GM12878 (cell line): Measurements from ENCODE around the gene HOMER2. TPM values are rescaled to one million over a fixed set of nuclear protein-coding genes. Genes with fewer than 3 reads are reported as not detected.

Source experiments
- ATAC-seq: fragments of 200-7000 bp; cut with Tn5 transposase; 3 replicates; pipeline ENCODE4 v1.9.1; 2020; ENCODE audit warnings: mild to moderate bottlenecking, moderate library complexity
- BruUV-seq: library from RNA; stranded (reverse); fragments of 400-500 nt; replicated peaks from 2 replicates; lab custom pipeline; 2021; lab: Mats Ljungman, UMichigan
- CTCF ChIA-PET: fragments of 300-600 bp; sonication (Branson Sonifier 250); formaldehyde crosslinking; extraction: SDS; loops from one replicate; lab custom pipeline; 2021; ENCODE audit warnings: inconsistent platforms; lab: Yijun Ruan, JAX
- POLR2A ChIA-PET: fragments of 350-600 bp; formaldehyde crosslinking; extraction: SDS; loops from one replicate; lab custom pipeline; 2021; ENCODE audit warnings: inconsistent platforms; lab: Charles Lee
- RAD21 ChIA-PET: fragments of 300-600 bp; sonication (Branson Sonifier 250); formaldehyde crosslinking; loops from one replicate; lab custom pipeline; 2023; ENCODE audit warnings: antibody characterized with exemption; ENCODE audit not compliant: unreplicated experiment; lab: Charles Lee
- SMC1A ChIA-PET: fragments of 300-600 bp; sonication (Branson Sonifier 250); formaldehyde crosslinking; loops from one replicate; lab custom pipeline; 2023; ENCODE audit not compliant: unreplicated experiment, uncharacterized antibody; lab: Charles Lee
- DNase-seq: peaks from one replicate; pipeline ENCODE4 v3.0.0-alpha.2; 2011; ENCODE audit warnings: low read depth, low spot score
- FAIRE-seq: peaks from 3 replicates; lab custom pipeline; 2011; peaks lifted over from hg19 to GRCh38; lab: Jason Lieb, UNC
- H2AFZ ChIP-seq: 2 replicates; pipeline ENCODE4 v1.6.0; 2011; ENCODE audit warnings: low read depth, low read length, control low read depth; ENCODE audit not compliant: control insufficient read depth
- H3K27ac ChIP-seq: 2 replicates; pipeline ENCODE4 v1.5.1; 2011; ENCODE audit warnings: control low read depth; ENCODE audit not compliant: control insufficient read depth, insufficient read depth
- H3K27me3 ChIP-seq, 2 experiments: replicated peaks in 1 of 2; 2 replicates each; pipeline versions ENCODE4 v1.6.0 to v1.6.1; 2011; ENCODE audit warnings: low read length in 1 of 2; ENCODE audit not compliant: control insufficient read depth in 2 of 2, insufficient read depth in 2 of 2
- H3K36me3 ChIP-seq, 2 experiments: 2 replicates each; pipeline ENCODE4 v1.5.1; 2011; ENCODE audit warnings: low read length in 1 of 2; ENCODE audit not compliant: control insufficient read depth in 2 of 2, insufficient read depth in 2 of 2
- H3K4me1 ChIP-seq: 2 replicates; pipeline ENCODE4 v1.6.1; 2011; ENCODE audit warnings: mild to moderate bottlenecking, low read length, moderate library complexity, mixed read lengths; ENCODE audit not compliant: control insufficient read depth, insufficient read depth
- H3K4me2 ChIP-seq: 2 replicates; pipeline ENCODE4 v1.6.0; 2011; ENCODE audit warnings: control low read depth; ENCODE audit not compliant: control insufficient read depth, insufficient read depth
- H3K4me3 ChIP-seq: fragments of 200-600 bp; sonication (generic); 2 replicates; pipeline ENCODE4 v1.5.1; 2016
- H3K79me2 ChIP-seq: 2 replicates; pipeline ENCODE4 v1.6.0; 2011; ENCODE audit warnings: low read length; ENCODE audit not compliant: control insufficient read depth, insufficient read depth
- H3K9ac ChIP-seq: 2 replicates; pipeline ENCODE4 v1.8.0; 2011; ENCODE audit warnings: low read length, control low read depth, mixed read lengths; ENCODE audit not compliant: control insufficient read depth, insufficient read depth
- H3K9me3 ChIP-seq: replicated peaks from 3 replicates; pipeline ENCODE4 v1.5.1; 2011; ENCODE audit warnings: mild to moderate bottlenecking, low read length; ENCODE audit not compliant: control insufficient read depth, insufficient read depth
- H4K20me1 ChIP-seq: 2 replicates; pipeline ENCODE4 v1.6.0; 2011; ENCODE audit not compliant: control insufficient read depth, insufficient read depth
- ASH2L ChIP-seq: fragments of 300-600, 200-600 bp; sonication (generic); IDR thresholded peaks from 2 replicates; pipeline ENCODE4 v1.6.1; 2017; ENCODE audit warnings: low read depth, mild to moderate bottlenecking, borderline replicate concordance
- HDAC6 ChIP-seq: fragments of 200-600 bp; sonication (generic); IDR thresholded peaks from one replicate; pipeline ENCODE4 v1.8.0; 2017; ENCODE audit warnings: antibody characterized with exemption; ENCODE audit not compliant: unreplicated experiment
- MEF2A ChIP-seq: IDR thresholded peaks from 2 replicates; pipeline ENCODE4 v1.6.1; 2011; ENCODE audit warnings: low read depth, mild to moderate bottlenecking, low read length, moderate library complexity; ENCODE audit not compliant: insufficient read depth
- NFXL1 ChIP-seq: fragments of 450-650 bp; IDR thresholded peaks from 2 replicates; pipeline ENCODE4 v1.6.1; 2017; ENCODE audit warnings: antibody characterized with exemption, mild to moderate bottlenecking, borderline replicate concordance
- NR2C2 ChIP-seq: IDR thresholded peaks from 2 replicates; pipeline ENCODE4 v1.6.1; 2011; ENCODE audit warnings: borderline replicate concordance, low read depth; ENCODE audit not compliant: control insufficient read depth, insufficient read length
- RCOR1 ChIP-seq: conservative IDR thresholded peaks from 2 replicates; pipeline ENCODE4 v1.6.1; 2012; ENCODE audit warnings: low read depth, low read length, improper control_type of control experiment
- SIN3A ChIP-seq: IDR thresholded peaks from 2 replicates; pipeline ENCODE4 v1.6.1; 2012; ENCODE audit warnings: low read depth, low read length, improper control_type of control experiment
- SUZ12 ChIP-seq: fragments of 200-600 bp; sonication (generic); IDR thresholded peaks from one replicate; pipeline ENCODE4 v1.6.1; 2018; ENCODE audit warnings: antibody characterized with exemption, mild to moderate bottlenecking; ENCODE audit not compliant: unreplicated experiment
- TBL1XR1 ChIP-seq: IDR thresholded peaks from 2 replicates; pipeline ENCODE4 v1.6.1; 2012; ENCODE audit warnings: low read depth, low read length, improper control_type of control experiment
- TCF7 ChIP-seq: IDR thresholded peaks from 2 replicates; pipeline ENCODE4 v1.6.1; 2014; ENCODE audit warnings: antibody characterized with exemption, borderline replicate concordance
- WGBS: methylation state at CpG from one replicate; pipeline ENCODE4 v1.1.6; 2016; ENCODE audit warnings: low lambda C conversion rate; ENCODE audit not compliant: insufficient replicate concordance, insufficient coverage; ENCODE audit errors: missing lambda C conversion rate; 5-methylcytosine and 5-hydroxymethylcytosine counted together
- in situ Hi-C: fragments of 300-500 bp; cut with MboI; formaldehyde crosslinking; loops from 9 replicates; pipeline ENCODE4 v1.14.3; 2018; ENCODE audit warnings: mixed read lengths
- intact Hi-C: fragments of 100-400 bp; cut with micrococcal nuclease; formaldehyde crosslinking; loops from one replicate; pipeline ENCODE4 v1.14.2; 2022; ENCODE audit not compliant: unreplicated experiment
- polyA plus RNA-seq, 11 experiments: library from polyadenylated mRNA; depleted of rRNA in 4 of 11; unstranded in 6 of 11; stranded (reverse) in 5 of 11; fragments of >200 nt; fragmentation: Nextera tagmentation in 4 of 11; fragmentation: Illumina TruSeq in 1 of 11; extraction: Ambion mirVana in 4 of 11; extraction: Trizol in 1 of 11; gene quantifications; 1 replicate in 1 of 11; 2 replicates in 10 of 11; pipeline versions ENCODE4 v1.2.1 to v1.2.3, GENCODE V29; 2011 to 2016; ENCODE audit warnings: inconsistent platforms in 2 of 11, missing spikeins in 2 of 11, low read depth in 1 of 11
- total RNA-seq, 4 experiments: library from RNA; depleted of rRNA in 3 of 4; stranded (reverse); fragments of >200 nt in 3 of 4; fragmentation: Illumina TruSeq in 1 of 4; extraction: Trizol in 1 of 4; gene quantifications; 2 replicates each; pipeline versions ENCODE4 v1.2.1 to v1.2.3, GENCODE V29; 2013 to 2021
- TF ChIP-seq, protein P1 (sequence below): fragments of 450-650 bp; IDR thresholded peaks from 2 replicates; pipeline ENCODE4 v1.6.1; 2016; ENCODE audit warnings: mild to moderate bottlenecking, moderate library complexity, borderline replicate concordance
- TF ChIP-seq, protein P2 (sequence below): IDR thresholded peaks from 2 replicates; pipeline ENCODE4 v1.6.1; 2011; ENCODE audit warnings: mild to moderate bottlenecking, low read depth, low read length, moderate library complexity; ENCODE audit not compliant: insufficient replicate concordance

Gene HOMER2
- total and polyA plus RNA-seq, 10 of the 15 experiments (the other 5 are each of a cell fraction or from before 2014, with no cell fraction given): 0.60 to 5.0 (median 1.8) TPM

DNA sequence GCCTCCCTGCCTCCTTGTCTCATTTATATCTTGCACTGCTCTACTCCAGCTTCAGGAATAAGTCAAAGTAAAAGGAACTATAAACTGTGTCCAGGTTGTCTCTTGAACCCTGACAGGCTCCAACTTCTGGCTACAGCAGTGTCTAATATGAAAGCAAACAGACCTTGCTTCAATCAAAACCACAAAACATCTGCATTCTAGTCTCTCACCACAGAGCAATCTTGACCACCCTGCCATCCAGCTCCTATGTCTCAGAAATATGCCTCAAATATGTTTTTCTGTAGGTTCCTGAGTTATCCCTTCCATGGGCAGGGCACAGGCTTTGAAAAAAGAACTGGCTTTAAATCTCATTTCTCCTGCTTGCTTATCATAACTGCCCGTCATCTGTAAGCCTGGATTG lies 20.5 kb upstream of the HOMER2 start (continued):
- TF ChIP-seq, protein P1, sequence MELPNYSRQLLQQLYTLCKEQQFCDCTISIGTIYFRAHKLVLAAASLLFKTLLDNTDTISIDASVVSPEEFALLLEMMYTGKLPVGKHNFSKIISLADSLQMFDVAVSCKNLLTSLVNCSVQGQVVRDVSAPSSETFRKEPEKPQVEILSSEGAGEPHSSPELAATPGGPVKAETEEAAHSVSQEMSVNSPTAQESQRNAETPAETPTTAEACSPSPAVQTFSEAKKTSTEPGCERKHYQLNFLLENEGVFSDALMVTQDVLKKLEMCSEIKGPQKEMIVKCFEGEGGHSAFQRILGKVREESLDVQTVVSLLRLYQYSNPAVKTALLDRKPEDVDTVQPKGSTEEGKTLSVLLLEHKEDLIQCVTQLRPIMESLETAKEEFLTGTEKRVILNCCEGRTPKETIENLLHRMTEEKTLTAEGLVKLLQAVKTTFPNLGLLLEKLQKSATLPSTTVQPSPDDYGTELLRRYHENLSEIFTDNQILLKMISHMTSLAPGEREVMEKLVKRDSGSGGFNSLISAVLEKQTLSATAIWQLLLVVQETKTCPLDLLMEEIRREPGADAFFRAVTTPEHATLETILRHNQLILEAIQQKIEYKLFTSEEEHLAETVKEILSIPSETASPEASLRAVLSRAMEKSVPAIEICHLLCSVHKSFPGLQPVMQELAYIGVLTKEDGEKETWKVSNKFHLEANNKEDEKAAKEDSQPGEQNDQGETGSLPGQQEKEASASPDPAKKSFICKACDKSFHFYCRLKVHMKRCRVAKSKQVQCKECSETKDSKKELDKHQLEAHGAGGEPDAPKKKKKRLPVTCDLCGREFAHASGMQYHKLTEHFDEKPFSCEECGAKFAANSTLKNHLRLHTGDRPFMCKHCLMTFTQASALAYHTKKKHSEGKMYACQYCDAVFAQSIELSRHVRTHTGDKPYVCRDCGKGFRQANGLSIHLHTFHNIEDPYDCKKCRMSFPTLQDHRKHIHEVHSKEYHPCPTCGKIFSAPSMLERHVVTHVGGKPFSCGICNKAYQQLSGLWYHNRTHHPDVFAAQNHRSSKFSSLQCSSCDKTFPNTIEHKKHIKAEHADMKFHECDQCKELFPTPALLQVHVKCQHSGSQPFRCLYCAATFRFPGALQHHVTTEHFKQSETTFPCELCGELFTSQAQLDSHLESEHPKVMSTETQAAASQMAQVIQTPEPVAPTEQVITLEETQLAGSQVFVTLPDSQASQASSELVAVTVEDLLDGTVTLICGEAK: no peak
- TF ChIP-seq SUZ12 (no peak), ASH2L (no peak), TBL1XR1 (no peak), NR2C2 (no peak)

DNA sequence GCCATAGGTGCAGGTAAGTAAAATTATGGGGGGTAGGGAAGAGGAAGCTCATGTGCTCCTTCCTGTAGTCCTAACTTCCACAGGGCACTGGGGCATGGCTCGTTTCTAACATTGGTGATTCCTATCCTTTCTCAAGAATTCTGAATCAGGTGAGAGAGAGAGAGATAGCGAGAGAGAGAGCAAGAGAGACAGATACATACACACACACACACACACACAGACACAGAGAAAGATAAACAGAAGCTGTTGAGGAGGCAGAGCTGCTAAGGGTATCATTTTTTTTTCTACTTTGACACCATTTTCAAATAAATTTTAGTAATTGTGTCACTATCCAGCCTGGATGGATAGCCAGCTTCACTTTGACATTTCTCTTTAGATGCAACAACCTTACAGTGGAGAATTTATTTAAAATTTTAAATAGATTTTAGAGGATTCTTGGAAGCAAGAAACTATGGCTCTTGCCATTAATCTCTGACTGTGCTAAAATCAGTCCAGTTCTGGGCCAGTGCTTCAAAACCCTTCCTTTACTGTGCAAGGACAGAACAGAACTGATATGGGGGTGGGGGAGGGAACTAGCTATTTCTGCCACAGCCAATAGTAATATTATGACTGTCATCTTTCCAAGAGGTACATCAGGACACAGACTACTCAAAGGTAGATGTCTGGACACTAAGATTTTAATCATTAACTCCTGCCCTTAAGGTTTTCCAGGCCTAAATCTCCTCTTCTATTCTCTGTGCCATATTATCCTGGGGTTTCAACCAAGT lies 18.9 kb upstream of the HOMER2 start:
- no peak for ATAC-seq
- intact Hi-C loops (no loop called here), in situ Hi-C loops (no loop called here)
- no peak for FAIRE-seq
- RAD21 ChIA-PET: no interaction called here
- Histone ChIP-seq H3K9ac (no peak overlapping the region), H4K20me1 (no peaks in the 10 kb centered on the region), H3K36me3 (no peaks in the 10 kb centered on the region), H3K9me3 (no peaks in the 10 kb centered on the region), H3K4me3 (no peak overlapping the region), H3K79me2 (no peaks in the 10 kb centered on the region), H2AFZ (no peak overlapping the region), H3K4me1 (peaks cover 7% of the 10 kb centered on the region), H3K27ac (no peak overlapping the region), H3K4me2 (no peak overlapping the region), H3K27me3 (peaks cover 0 to 2% of the 10 kb centered on the region in 2 experiments; a peak in 1 of 4 replicates)
- 46% methylated on average over 2 of the region's 2 CpGs for WGBS
- POLR2A ChIA-PET: no interaction called here
- CTCF ChIA-PET: no interaction called here
- no TSS peak for BruUV-seq
- DNase-seq: no peak
- SMC1A ChIA-PET: interaction anchor here (1.4 kb wide), 2 partner anchors 10 to 33 kb away, joined by 3 to 4 read pairs; no protein-coding TSS in a partner anchor
- TF ChIP-seq SIN3A: no peak
- no peak for TF ChIP-seq NFXL1
- TF ChIP-seq, protein P2, sequence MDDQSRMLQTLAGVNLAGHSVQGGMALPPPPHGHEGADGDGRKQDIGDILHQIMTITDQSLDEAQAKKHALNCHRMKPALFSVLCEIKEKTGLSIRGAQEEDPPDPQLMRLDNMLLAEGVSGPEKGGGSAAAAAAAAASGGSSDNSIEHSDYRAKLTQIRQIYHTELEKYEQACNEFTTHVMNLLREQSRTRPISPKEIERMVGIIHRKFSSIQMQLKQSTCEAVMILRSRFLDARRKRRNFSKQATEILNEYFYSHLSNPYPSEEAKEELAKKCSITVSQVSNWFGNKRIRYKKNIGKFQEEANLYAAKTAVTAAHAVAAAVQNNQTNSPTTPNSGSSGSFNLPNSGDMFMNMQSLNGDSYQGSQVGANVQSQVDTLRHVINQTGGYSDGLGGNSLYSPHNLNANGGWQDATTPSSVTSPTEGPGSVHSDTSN: no peak
- TF ChIP-seq TCF7: no peak
- TF ChIP-seq HDAC6: no peak
- TF ChIP-seq MEF2A: no peak
- TF ChIP-seq RCOR1: no peak
